Right ventricle myocardium inferior (tissue), 1 donor: Measurements from ENCODE around the gene MROH7. TPM values are rescaled to one million over a fixed set of nuclear protein-coding genes. Genes with fewer than 3 reads are reported as not detected.

Experiments used
- ATAC-seq: fragments of 200-7000 bp; cut with Tn5 transposase; one replicate; pipeline ENCODE4 v1.9.1; 2020; ENCODE audit warnings: mild to moderate bottlenecking, moderate library complexity
- DNase-seq: peaks from one replicate; pipeline ENCODE4 v3.0.0; 2021; ENCODE audit errors: missing footprints
- intact Hi-C: fragments of 100-400 bp; cut with DNase I; formaldehyde crosslinking; loops from one replicate; pipeline ENCODE4 v1.11.0; 2022
- total RNA-seq: library from RNA; stranded (reverse); fragmentation: NEBNext Ultra II Directional; extraction: Animal tissue kit (Norgen Biotek cat#: 25700); gene quantifications from one replicate; pipeline ENCODE4 v1.2.1, GENCODE V29; 2021
- donor health status: DM: no; HTN: yes; CAD: no; lungs with severe emphysema.

Gene MROH7
- total RNA-seq, 1 donor from 2014 or later: 3.8 TPM

- DNase-seq: no peak
- intact Hi-C loops: no loop called here
- ATAC-seq: no peak
These were observed 109.8 kb downstream of the MROH7 start for GRCh38 chr1:54751426-54751825.

- no peak for DNase-seq
- no peak for ATAC-seq
- intact Hi-C loops: no loop called here
These were observed 112.5 kb downstream of the MROH7 start for GRCh38 chr1:54754045-54754444.

- no peak for DNase-seq
- ATAC-seq: no peak
- intact Hi-C loops: no loop called here
These were observed 113.1 kb downstream of the MROH7 start for GRCh38 chr1:54754486-54755285.

GRCh38 chr1:54757833-54758232 is 116.2 kb downstream of the MROH7 start:
- no peak for ATAC-seq
- DNase-seq: no peak
- intact Hi-C loops: no loop called here

GRCh38 chr1:54758678-54759348 is 117.2 kb downstream of the MROH7 start:
- intact Hi-C loops: no loop called here
- DNase-seq (no peak), ATAC-seq (no peak)

Other genes with a start within 250 kb of the MROH7 start
- 53.6 TPM for gene SSBP3, start 235.4 kb upstream of the MROH7 start, total RNA-seq
- gene ACOT11, start 93.6 kb upstream of the MROH7 start, total RNA-seq: 43.4 TPM
- gene FAM151A, start 18.3 kb upstream of the MROH7 start, total RNA-seq: 1.5 TPM
- 12.8 TPM for gene TTC4, start 74.1 kb downstream of the MROH7 start, total RNA-seq
- 4.2 TPM for gene PARS2, start 122.7 kb downstream of the MROH7 start, total RNA-seq
- gene TTC22, start 159.5 kb downstream of the MROH7 start, total RNA-seq: not detected
- 12.0 TPM for gene DHCR24, start 245.4 kb downstream of the MROH7 start, total RNA-seq